ENCODE measurements around the gene NFATC3. TPM values are rescaled to one million over a fixed set of nuclear protein-coding genes. Genes with fewer than 3 reads are reported as not detected.

Gene NFATC3
- total and polyA plus RNA-seq, 2 of the 8 experiments (the other 6 are each of a cell fraction or from before 2014, with no cell fraction given), result 17.6 to 34.5 TPM

DNA sequence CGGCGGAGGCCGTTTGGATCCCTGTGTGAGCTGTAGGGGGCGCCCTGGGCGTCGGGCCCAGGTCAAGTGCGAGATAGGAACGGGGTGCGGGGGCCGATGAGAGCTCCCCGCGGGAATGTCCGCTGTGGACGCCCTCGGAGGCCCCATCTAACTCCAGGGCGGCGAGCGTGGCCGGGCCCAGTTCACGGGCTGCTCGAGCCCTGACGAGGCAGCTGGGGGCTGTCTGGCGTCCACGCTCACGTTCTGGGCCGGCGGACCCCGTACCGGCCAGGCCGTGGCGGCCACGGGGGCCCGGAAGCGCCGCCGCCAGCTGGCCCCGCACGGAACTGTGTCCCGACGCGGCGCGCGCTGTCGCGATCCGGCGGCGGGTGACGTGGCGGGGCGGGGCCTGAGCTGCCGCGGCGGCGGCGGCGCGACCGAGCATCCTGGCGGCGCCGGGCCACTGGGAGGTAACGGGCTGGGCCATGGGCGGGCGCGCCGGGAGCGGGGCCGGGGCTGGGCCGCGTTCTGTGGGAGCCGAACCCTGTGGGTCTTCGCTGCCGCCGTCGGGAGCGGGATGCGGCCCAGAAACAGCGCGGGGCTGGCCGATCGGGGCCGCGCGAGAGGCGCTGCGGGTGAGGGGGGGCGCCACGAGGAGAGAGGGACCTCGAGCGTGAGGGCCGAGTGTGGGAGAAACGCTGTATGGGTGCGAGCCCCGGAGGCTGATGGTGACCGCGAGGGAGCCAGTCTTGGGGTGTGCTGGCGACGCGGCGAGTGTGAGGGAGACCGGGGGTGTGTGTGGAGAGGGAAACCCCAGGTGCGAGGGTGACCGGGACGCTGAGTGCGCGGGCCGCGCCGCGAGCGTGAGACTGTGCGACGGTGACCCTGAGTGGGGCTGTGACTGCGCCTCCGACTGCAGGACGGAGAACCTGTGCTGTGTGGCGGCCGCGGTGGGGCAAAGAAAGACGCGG, 179.2 kb downstream of the NFATC3 start, which contains the start of gene SLC7A6:
Gene SLC7A6 (plus strand): TSS at position 399 of the 950 bp plus-strand sequence. CDS start 10,201 bp downstream, outside the sequence.
- H3K18ac ChIP-seq (ENCODE audit: extremely low read depth, low read length), result peak within 1 kb of the TSS; percentile 81
- H2BK20ac ChIP-seq (ENCODE audit: low read length), result no peak within 1 kb of the TSS
- H3K14ac ChIP-seq (ENCODE audit: insufficient read length), result no peak within 1 kb of the TSS
- H3K27me3 ChIP-seq (replicated peaks in 1 of 4; ENCODE audit: control insufficient read depth in 3 of 4, extremely low read depth in 1 of 4, insufficient read depth in 3 of 4, low read length in 3 of 4), result peaks cover 0 to 11% (median 1%) of the 10 kb centered on the region in 4 experiments; a peak in 3 of 7 replicates
- peaks cover 2% of the 10 kb centered on the region for H3K79me1 ChIP-seq (ENCODE audit: low read depth, low read length)
- DNase-seq (ENCODE audit: low read depth in 1 of 2, low spot score in 2 of 2) (peak in 1 of 2 experiments; percentile 86), FAIRE-seq (no peak)
- peak within 1 kb of the TSS; percentile 88 for H3K4ac ChIP-seq (replicated peaks; ENCODE audit: insufficient read length, low read depth, low read length)
- H2AFZ ChIP-seq (ENCODE audit: low read length), result peak within 1 kb of the TSS; percentile 65; the same call in 1 of the 2 replicates
- peak within 1 kb of the TSS; percentile 84 to 90 for H3K4me2 ChIP-seq (ENCODE audit: insufficient read depth in 1 of 2, low read depth in 2 of 2, low read length in 2 of 2)
- no peak within 1 kb of the TSS for H2BK120ac ChIP-seq (replicated peaks; ENCODE audit: low read depth, low read length)
- H2AK5ac ChIP-seq (ENCODE audit: low read depth, low read length), result no peak within 1 kb of the TSS
- POLR2A ChIA-PET (ENCODE audit: partially characterized antibody), result interaction anchor here (0.6 to 3.0 kb wide), 12 partner anchors 8 to 97 kb away, joined by 3 to 22 read pairs (median 6); partner anchors contain the start of genes ESRP2, PRMT7 and SLC7A6OS
- CTCF ChIA-PET (ENCODE audit: partially characterized antibody), result interaction anchor here (0.5 to 9.0 kb wide), 32 partner anchors 8 to 1021 kb away, joined by 3 to 233 read pairs (median 4); partner anchors contain the start of genes PLA2G15, PRMT7 and SLC7A6OS
- H3K56ac ChIP-seq (replicated peaks; ENCODE audit: insufficient read length, low read depth, low read length), result peak within 1 kb of the TSS; percentile 74
- H2BK15ac ChIP-seq (ENCODE audit: low read length), result peak within 1 kb of the TSS; percentile 95
- H3K36me3 ChIP-seq (ENCODE audit: control insufficient read depth in 2 of 4, insufficient read depth in 4 of 4, low read length in 3 of 4), result peaks cover 0 to 2% (median under 1%) of the 10 kb centered on the region in 4 experiments; a peak in 4 of 8 replicates
- H3K4me3 ChIP-seq (ENCODE audit: extremely low read depth in 1 of 4, insufficient read depth in 2 of 4, low read depth in 3 of 4, low read length in 4 of 4), result peak within 1 kb of the TSS; percentile 78 to 97 (median 84)
- no peaks in the 10 kb centered on the region for H3K9me3 ChIP-seq (ENCODE audit: insufficient read depth in 2 of 2, low read depth in 1 of 2, low read length in 1 of 2)
- peak within 1 kb of the TSS; percentile 87 for H4K8ac ChIP-seq (ENCODE audit: extremely low read depth, insufficient read depth, low read length)
- H4K5ac ChIP-seq (ENCODE audit: insufficient read length, low read depth, low read length), result no peak within 1 kb of the TSS
- no peak within 1 kb of the TSS for H2BK12ac ChIP-seq (ENCODE audit: low read depth, low read length)
- no peaks in the 10 kb centered on the region for H4K20me1 ChIP-seq (replicated peaks in 1 of 2; ENCODE audit: control insufficient read depth in 1 of 2, insufficient read depth in 2 of 2, low read length in 2 of 2)
- H3K23me2 ChIP-seq (ENCODE audit: low read depth, low read length), result peaks cover 10% of the 10 kb centered on the region; the same call in 1 of the 2 replicates
- peak within 1 kb of the TSS; percentile 48; the same call in 1 of the 2 replicates for H2BK5ac ChIP-seq (ENCODE audit: low read depth, low read length)
- H3K9ac ChIP-seq (replicated peaks in 1 of 4; ENCODE audit: extremely low read depth in 1 of 4, low read depth in 3 of 4, low read length in 3 of 4), result peak within 1 kb of the TSS; percentile 64 to 75 (median 68)
- peaks cover 0 to 3% (median 2%) of the 10 kb centered on the region in 4 experiments; a peak in 5 of 7 replicates for H3K4me1 ChIP-seq (replicated peaks in 1 of 4; ENCODE audit: control insufficient read depth in 3 of 4, insufficient read depth in 4 of 4, low read length in 3 of 4)
- no peak within 1 kb of the TSS for H3K23ac ChIP-seq (ENCODE audit: insufficient read length)
- peak within 1 kb of the TSS; percentile 71 for H4K91ac ChIP-seq (replicated peaks; ENCODE audit: insufficient read length, low read length)
- peaks cover 0 to 17% of the 10 kb centered on the region in 2 experiments; a peak in 3 of 4 replicates for H3K79me2 ChIP-seq (ENCODE audit: control insufficient read depth in 1 of 2, insufficient read depth in 2 of 2, low read length in 2 of 2)
- WGBS, 2 experiments (ENCODE audit: extremely low coverage in 1 of 2, insufficient coverage in 1 of 2, insufficient read length in 1 of 2, insufficient replicate concordance in 2 of 2, low coverage in 1 of 2, low lambda C conversion rate in 2 of 2, missing lambda C conversion rate in 1 of 2), result 4% methylated on average over 71 of the region's 123 CpGs; no CpG with 5 or more reads in 1 of the 2 experiments
- H3K27ac ChIP-seq (ENCODE audit: low read depth, low read length), result no peak within 1 kb of the TSS
- TF ChIP-seq PHF8 (conservative IDR thresholded peaks at IDR 0.05; ENCODE audit: low read depth, low read length) (peak; percentile 71), YY1 (IDR thresholded peaks at IDR 0.05; ENCODE audit: low read depth, low read length) (no peak), TAF1 (IDR thresholded peaks at IDR 0.05; ENCODE audit: low read depth, low read length) (0 out of 2 replicates have a peak, but pooled peaks have one; percentile 4), KDM5A (IDR thresholded peaks at IDR 0.05; ENCODE audit: low read length) (no peak), BACH1 (IDR thresholded peaks at IDR 0.05; ENCODE audit: low read length) (peak; percentile 73), RXRA (IDR thresholded peaks at IDR 0.05; ENCODE audit: insufficient read depth, low read depth, low read length) (no peak), NANOG (IDR thresholded peaks at IDR 0.05; ENCODE audit: insufficient read depth, low read depth, low read length, poor library complexity, severe bottlenecking) (no peak), POLR2AphosphoS5 (IDR thresholded peaks at IDR 0.05; ENCODE audit: low read depth, low read length) (peak; percentile 53; the same call in 1 of the 2 replicates)
- TF ChIP-seq, protein P1, sequence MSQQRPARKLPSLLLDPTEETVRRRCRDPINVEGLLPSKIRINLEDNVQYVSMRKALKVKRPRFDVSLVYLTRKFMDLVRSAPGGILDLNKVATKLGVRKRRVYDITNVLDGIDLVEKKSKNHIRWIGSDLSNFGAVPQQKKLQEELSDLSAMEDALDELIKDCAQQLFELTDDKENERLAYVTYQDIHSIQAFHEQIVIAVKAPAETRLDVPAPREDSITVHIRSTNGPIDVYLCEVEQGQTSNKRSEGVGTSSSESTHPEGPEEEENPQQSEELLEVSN (IDR thresholded peaks at IDR 0.05), result peak; percentile 59

All from H1 (cell line).